HepG2 (cell line): ENCODE results near the gene CYB5A. TPM values are rescaled to one million over a fixed set of nuclear protein-coding genes. Genes with fewer than 3 reads are reported as not detected.

Experiments
- ATF1 ChIP-seq: IDR thresholded peaks from 2 replicates; pipeline ENCODE4 v1.6.1; 2016; ENCODE audit warnings: mild to moderate bottlenecking, control low read depth
- CBX5 ChIP-seq: sonication (generic); formaldehyde crosslinking; IDR thresholded peaks from 2 replicates; pipeline ENCODE4 v1.4.0; 2020; ENCODE audit warnings: missing genetic modification reagents, borderline replicate concordance
- GABPB1 ChIP-seq: IDR thresholded peaks from 2 replicates; pipeline ENCODE4 v1.6.1; 2016; ENCODE audit warnings: mild to moderate bottlenecking, missing genetic modification reagents, moderate library complexity, missing compliant biosample characterization
- HNRNPK ChIP-seq: fragments of 200-400 bp; formaldehyde crosslinking; IDR thresholded peaks from 2 replicates; pipeline ENCODE4 v1.6.1; 2018; ENCODE audit warnings: low read length, low read depth, moderate library complexity, mild to moderate bottlenecking; ENCODE audit not compliant: poor library complexity, severe bottlenecking
- HOXA3 ChIP-seq: sonication (generic); formaldehyde crosslinking; IDR thresholded peaks from 2 replicates; pipeline ENCODE4 v1.5.0; 2020; ENCODE audit warnings: missing genetic modification reagents
- HOXA9 ChIP-seq: sonication (generic); formaldehyde crosslinking; IDR thresholded peaks from 2 replicates; pipeline ENCODE4 v1.8.1; 2022; ENCODE audit warnings: missing genetic modification reagents, mild to moderate bottlenecking, moderate library complexity, borderline replicate concordance
- IKZF1 ChIP-seq: fragments of 450-650 bp; IDR thresholded peaks from 2 replicates; pipeline ENCODE4 v1.7.1; 2016
- IKZF5 ChIP-seq: IDR thresholded peaks from 2 replicates; pipeline ENCODE4 v1.6.1; 2018; ENCODE audit warnings: missing genetic modification reagents, mild to moderate bottlenecking, missing compliant biosample characterization
- KAT7 ChIP-seq: IDR thresholded peaks from 2 replicates; pipeline ENCODE4 v1.6.1; 2018; ENCODE audit warnings: borderline replicate concordance, missing compliant biosample characterization
- KDM6A ChIP-seq: IDR thresholded peaks from 2 replicates; pipeline ENCODE4 v1.6.1; 2016; ENCODE audit warnings: low read depth
- NR2F2 ChIP-seq: IDR thresholded peaks from 2 replicates; pipeline ENCODE4 v1.6.1; 2012; ENCODE audit warnings: low read depth, inconsistent platforms, borderline replicate concordance
- POLR2A ChIP-seq, 2 experiments: IDR thresholded peaks; 2 replicates each; pipeline ENCODE4 v1.6.1; 2011; ENCODE audit warnings: low read depth in 2 of 2, low read length in 2 of 2, mild to moderate bottlenecking in 1 of 2, moderate library complexity in 1 of 2; ENCODE audit not compliant: insufficient read depth in 1 of 2
- RCOR2 ChIP-seq: IDR thresholded peaks from 2 replicates; pipeline ENCODE4 v1.6.1; 2016; ENCODE audit warnings: missing biosample characterization, missing genetic modification reagents
- RERE ChIP-seq: IDR thresholded peaks from 2 replicates; pipeline ENCODE4 v1.6.1; 2016; ENCODE audit warnings: low read depth, missing genetic modification reagents, missing compliant biosample characterization
- STAG1 ChIP-seq: sonication (generic); formaldehyde crosslinking; IDR thresholded peaks from 2 replicates; pipeline ENCODE4 v1.4.0; 2020; ENCODE audit warnings: missing genetic modification reagents
- TBL1XR1 ChIP-seq: fragments of 150-350 bp; IDR thresholded peaks from 2 replicates; pipeline ENCODE4 v1.6.1; 2014; ENCODE audit warnings: borderline replicate concordance, low read length; ENCODE audit not compliant: partially characterized antibody
- ZBTB21 ChIP-seq: sonication (generic); formaldehyde crosslinking; IDR thresholded peaks from 2 replicates; pipeline ENCODE4 v1.4.0; 2020; ENCODE audit warnings: missing genetic modification reagents
- ZBTB34 ChIP-seq: sonication (generic); formaldehyde crosslinking; IDR thresholded peaks from 2 replicates; pipeline ENCODE4 v1.8.0; 2022; ENCODE audit warnings: mild to moderate bottlenecking, missing genetic modification reagents
- ZC3H4 ChIP-seq: sonication (generic); formaldehyde crosslinking; IDR thresholded peaks from 2 replicates; pipeline ENCODE4 v1.4.0; 2020; ENCODE audit warnings: missing genetic modification reagents, borderline replicate concordance
- ZNF138 ChIP-seq: sonication (generic); formaldehyde crosslinking; IDR thresholded peaks from 2 replicates; pipeline ENCODE4 v1.5.0; 2020; ENCODE audit warnings: mild to moderate bottlenecking, low read depth, missing genetic modification reagents
- ZNF740 ChIP-seq: sonication (generic); formaldehyde crosslinking; IDR thresholded peaks from 2 replicates; pipeline ENCODE4 v1.4.0; 2020; ENCODE audit warnings: missing genetic modification reagents
- ZNF781 ChIP-seq: sonication (generic); formaldehyde crosslinking; IDR thresholded peaks from 2 replicates; pipeline ENCODE4 v1.5.1; 2020; ENCODE audit warnings: borderline replicate concordance, mild to moderate bottlenecking, missing genetic modification reagents; ENCODE audit errors: not compliant biosample characterization
- ZSCAN21 ChIP-seq: sonication (generic); formaldehyde crosslinking; IDR thresholded peaks from 2 replicates; pipeline ENCODE4 v1.8.0; 2022; ENCODE audit warnings: mild to moderate bottlenecking, missing genetic modification reagents, moderate library complexity, borderline replicate concordance
- polyA plus RNA-seq, 8 experiments: library from polyadenylated mRNA; depleted of rRNA in 3 of 8; stranded (reverse) in 7 of 8; unstranded in 1 of 8; fragments of >200 nt; fragmentation: Illumina TruSeq in 4 of 8; extraction: Trizol in 4 of 8; gene quantifications; 2 replicates each; pipeline versions ENCODE4 v1.2.1 to v1.2.3, GENCODE V29; 2011 to 2016; ENCODE audit warnings: low read depth in 4 of 8, missing spikeins in 1 of 8, mixed read lengths in 1 of 8; ENCODE audit not compliant: insufficient read depth in 1 of 8
- total RNA-seq, 5 experiments: library from RNA; depleted of rRNA; stranded (reverse); fragments of >200 nt; fragmentation: Illumina TruSeq; extraction: Trizol; gene quantifications; 2 replicates each; pipeline ENCODE4 v1.2.3, GENCODE V29; 2016; ENCODE audit warnings: low read depth in 1 of 5

Gene CYB5A
- total and polyA plus RNA-seq, 2 of the 13 experiments (the other 11 are each of a cell fraction or from before 2014, with no cell fraction given) = 215 to 356 TPM

GRCh38 chr18:74242438-74243096 lies 49.2 kb downstream of the CYB5A start (continued):
- TF ChIP-seq IKZF5 (CRISPR knock-in tag) (0 out of 2 replicates have a peak, but pooled peaks have one; percentile 22), HOXA9 (CRISPR knock-in tag) (no peak), NR2F2 (peak; percentile 49; the same call in 1 of the 2 replicates), CBX5 (CRISPR knock-in tag) (no peak), GABPB1 (CRISPR knock-in tag) (no peak), ZBTB34 (CRISPR knock-in tag) (no peak), HNRNPK (no peak), KDM6A (no peak), HOXA3 (CRISPR knock-in tag) (0 out of 2 replicates have a peak, but pooled peaks have one; percentile 17), ZBTB21 (CRISPR knock-in tag) (no peak), TBL1XR1 (no peak), ZSCAN21 (CRISPR knock-in tag) (no peak), STAG1 (peak; percentile 77), RCOR2 (CRISPR knock-in tag) (no peak), ATF1 (CRISPR knock-in tag) (0 out of 2 replicates have a peak, but pooled peaks have one; percentile 38), IKZF1 (no peak), KAT7 (CRISPR knock-in tag) (0 out of 2 replicates have a peak, but pooled peaks have one; percentile 11), ZC3H4 (CRISPR knock-in tag) (no peak), ZNF781 (CRISPR knock-in tag) (no peak), ZNF138 (CRISPR knock-in tag) (no peak), RERE (CRISPR knock-in tag) (no peak), ZNF740 (CRISPR knock-in tag) (no peak), POLR2A (IDR thresholded peaks at IDR 0.05; ENCODE audit: insufficient read depth in 1 of 2, low read depth in 2 of 2, low read length in 2 of 2) (peak; percentile 23 to 31; a peak in 2 of 4 replicates)
